ENCODE measurements around the gene HOXC11. TPM values are rescaled to one million over a fixed set of nuclear protein-coding genes. Genes with fewer than 3 reads are reported as not detected.

HOXC11 gene
- total RNA-seq, 1 experiment from 2014 or later, result 2.4 TPM

DNA sequence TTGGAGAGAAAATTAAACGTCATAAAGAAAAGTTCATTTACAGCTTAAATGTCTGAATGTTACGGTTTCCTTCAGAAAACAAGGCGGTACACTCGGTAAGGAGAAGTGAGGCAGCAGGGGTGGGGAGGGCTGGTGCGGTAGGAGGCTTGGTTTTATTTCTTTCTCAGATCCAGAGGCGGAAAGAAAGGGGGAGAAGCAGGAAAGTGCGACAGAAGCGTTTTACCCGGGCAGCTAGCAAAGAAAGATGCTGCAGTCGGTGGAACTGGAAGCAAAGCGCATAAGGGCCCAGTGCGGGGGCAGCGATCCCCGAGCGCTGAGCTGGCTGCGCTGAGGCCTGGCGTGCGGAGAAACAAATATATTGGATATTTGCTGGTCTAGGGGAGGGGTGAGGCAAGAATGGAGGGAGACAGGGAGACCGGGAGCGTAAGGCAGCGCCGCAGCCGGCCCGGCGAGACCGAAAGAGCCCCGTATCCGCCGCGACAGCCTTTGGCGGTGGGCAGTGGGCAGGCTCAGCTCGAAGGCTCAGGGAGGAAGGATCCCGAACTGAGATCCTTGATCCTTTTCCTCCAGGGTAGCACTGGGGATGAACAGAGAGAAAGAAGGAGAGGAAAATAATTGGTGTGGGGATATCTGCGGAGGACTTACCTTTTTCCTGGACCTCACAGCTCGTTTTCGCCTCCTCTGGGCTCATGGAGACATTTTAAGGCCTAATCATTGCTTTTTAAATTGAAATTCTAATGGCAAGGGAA lies 6.4 kb upstream of the HOXC11 start:
- TF ChIP-seq CTCF (conservative IDR thresholded peaks at IDR 0.05), result no peak
- TF ChIP-seq EZH2 (IDR thresholded peaks at IDR 0.05; ENCODE audit: low read depth), result no peak
- BruUV-seq (replicated peaks), result no TSS peak
- H3K36me3 ChIP-seq (ENCODE audit: low read depth), result no peaks in the 10 kb centered on the region
- intact Hi-C loops (cut with micrococcal nuclease; ENCODE audit: unreplicated experiment), result no loop called here
- ChIA-PET CTCF (no interaction called here), POLR2A (ENCODE audit: unreplicated experiment) (interaction anchor here (0.6 kb wide), 1 partner anchor 239 kb away, joined by 4 read pairs; no protein-coding TSS in a partner anchor)
- H3K9me3 ChIP-seq (ENCODE audit: insufficient read depth, low read depth), result no peaks in the 10 kb centered on the region
- DNase-seq, result no peak
- no peak overlapping the region for H2AFZ ChIP-seq
- no peaks in the 10 kb centered on the region; the same call in 1 of the 2 replicates for H4K20me1 ChIP-seq (ENCODE audit: insufficient read depth)
- H3K4me1 ChIP-seq (replicated peaks; ENCODE audit: insufficient read depth), result peaks cover 10% of the 10 kb centered on the region
- H3K4me2 ChIP-seq, result no peak overlapping the region
- no peaks in the 10 kb centered on the region for H3K27me3 ChIP-seq (ENCODE audit: insufficient read depth, low read depth)
- no peak overlapping the region for H3K27ac ChIP-seq
- H3K4me3 ChIP-seq, result no peak overlapping the region
- no peaks in the 10 kb centered on the region for H3K79me2 ChIP-seq (ENCODE audit: low read depth)
- H3F3A ChIP-seq (ENCODE audit: insufficient read depth, low read depth), result no peaks in the 10 kb centered on the region; the same call in 1 of the 2 replicates
- no peaks in the 10 kb centered on the region for H3K9me2 ChIP-seq (ENCODE audit: insufficient read depth)

- H3K4me2 ChIP-seq, result no peak overlapping the region
- H3K36me3 ChIP-seq (ENCODE audit: low read depth), result no peaks in the 10 kb centered on the region
- no peak overlapping the region for H2AFZ ChIP-seq
- no peak overlapping the region for H3K4me3 ChIP-seq
- H3K27ac ChIP-seq, result no peak overlapping the region
- H3K4me1 ChIP-seq (replicated peaks; ENCODE audit: insufficient read depth), result peaks cover 10% of the 10 kb centered on the region
- H3K9me3 ChIP-seq (ENCODE audit: insufficient read depth, low read depth), result no peaks in the 10 kb centered on the region
- no peaks in the 10 kb centered on the region; the same call in 1 of the 2 replicates for H4K20me1 ChIP-seq (ENCODE audit: insufficient read depth)
- DNase-seq, result peak in 1 of 2 experiments; percentile 52
- ChIA-PET POLR2A (ENCODE audit: unreplicated experiment) (no interaction called here), CTCF (no interaction called here)
- intact Hi-C loops (cut with micrococcal nuclease; ENCODE audit: unreplicated experiment), result no loop called here
- H3K9me2 ChIP-seq (ENCODE audit: insufficient read depth), result no peaks in the 10 kb centered on the region
- H3K79me2 ChIP-seq (ENCODE audit: low read depth), result no peaks in the 10 kb centered on the region
- H3F3A ChIP-seq (ENCODE audit: insufficient read depth, low read depth), result no peaks in the 10 kb centered on the region; the same call in 1 of the 2 replicates
- no peak for TF ChIP-seq EZH2 (IDR thresholded peaks at IDR 0.05; ENCODE audit: low read depth)
- no peak for TF ChIP-seq CTCF (conservative IDR thresholded peaks at IDR 0.05)
- no TSS peak for BruUV-seq (replicated peaks)
- no peaks in the 10 kb centered on the region for H3K27me3 ChIP-seq (ENCODE audit: insufficient read depth, low read depth)
These were observed 5.5 kb upstream of the HOXC11 start for GRCh38 chr12:53967421-53967925.

DNA sequence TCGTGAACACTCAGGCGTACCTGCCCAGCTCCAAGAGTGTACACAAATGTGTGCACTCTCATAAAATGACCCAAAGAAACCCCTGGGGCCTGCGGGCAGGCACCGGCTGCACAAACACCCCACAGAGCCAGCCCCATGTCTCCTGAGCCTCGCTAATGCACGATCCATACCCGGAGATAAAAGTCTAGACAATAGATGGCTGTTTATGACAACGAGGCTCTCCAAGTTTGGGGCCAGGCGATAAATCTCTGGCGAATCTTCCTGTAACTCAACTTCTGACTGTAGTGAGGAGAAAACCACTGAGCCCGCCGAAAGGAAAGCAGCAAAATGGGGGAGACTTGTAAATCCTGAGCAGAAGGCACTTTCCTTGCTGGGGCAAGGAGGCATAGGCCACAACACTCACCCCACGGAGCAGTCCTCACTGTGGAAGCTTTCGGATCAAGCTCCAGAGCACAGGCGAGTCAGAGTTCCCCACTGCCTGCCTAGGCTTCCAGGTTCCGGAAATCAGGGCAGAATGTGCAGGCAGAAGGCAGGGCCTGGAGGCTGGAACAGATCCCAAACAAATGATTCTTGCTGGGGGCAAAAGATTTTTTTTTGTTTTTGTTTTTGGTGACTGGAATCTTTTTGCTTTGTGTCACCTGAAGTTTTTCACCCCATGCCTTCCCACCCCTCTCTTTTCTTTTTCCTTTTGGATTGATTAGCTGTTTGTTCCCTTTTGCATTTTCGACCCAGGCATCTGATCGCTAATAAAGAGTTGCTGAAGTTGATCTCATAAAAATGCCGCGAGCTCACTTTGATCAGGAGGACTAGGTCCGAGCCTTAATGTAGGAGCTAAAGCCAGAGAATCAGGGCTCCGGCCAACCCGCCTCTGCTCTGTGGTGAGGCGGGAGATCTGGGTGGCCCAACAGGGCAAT lies 4.5 kb upstream of the HOXC11 start:
- no peak overlapping the region for H3K4me3 ChIP-seq
- peaks cover 10% of the 10 kb centered on the region for H3K4me1 ChIP-seq (replicated peaks; ENCODE audit: insufficient read depth)
- TF ChIP-seq CTCF (conservative IDR thresholded peaks at IDR 0.05) (no peak), EZH2 (IDR thresholded peaks at IDR 0.05; ENCODE audit: low read depth) (no peak)
- H3F3A ChIP-seq (ENCODE audit: insufficient read depth, low read depth), result no peaks in the 10 kb centered on the region; the same call in 1 of the 2 replicates
- no peak overlapping the region for H3K27ac ChIP-seq
- H2AFZ ChIP-seq, result no peak overlapping the region
- no TSS peak for BruUV-seq (replicated peaks)
- intact Hi-C loops (cut with micrococcal nuclease; ENCODE audit: unreplicated experiment), result no loop called here
- H3K79me2 ChIP-seq (ENCODE audit: low read depth), result no peaks in the 10 kb centered on the region
- H4K20me1 ChIP-seq (ENCODE audit: insufficient read depth), result no peaks in the 10 kb centered on the region; the same call in 1 of the 2 replicates
- CTCF ChIA-PET, result interaction anchor here (0.7 kb wide), 1 partner anchor 235 kb away, joined by 4 read pairs; no protein-coding TSS in a partner anchor
- no peaks in the 10 kb centered on the region for H3K27me3 ChIP-seq (ENCODE audit: insufficient read depth, low read depth)
- H3K9me3 ChIP-seq (ENCODE audit: insufficient read depth, low read depth), result no peaks in the 10 kb centered on the region
- no peak for DNase-seq
- H3K36me3 ChIP-seq (ENCODE audit: low read depth), result no peaks in the 10 kb centered on the region
- POLR2A ChIA-PET (ENCODE audit: unreplicated experiment), result no interaction called here
- H3K9me2 ChIP-seq (ENCODE audit: insufficient read depth), result no peaks in the 10 kb centered on the region
- no peak overlapping the region for H3K4me2 ChIP-seq
